GM18867 (cell line): ENCODE data around the gene CASP8AP2.
"Not testable (repeated sequence)": the region's sequence is repeated elsewhere in the genome, so short reads cannot be mapped to it uniquely, and the experiment has no call there.

Experiments used
- ATAC-seq: cut with Tn5 transposase; IDR thresholded peaks from one replicate; pipeline ENCODE4 v1.9.1; 2021; ENCODE audit warnings: mild to moderate bottlenecking, moderate library complexity; ENCODE audit not compliant: unreplicated experiment

The CASP8AP2 gene

GRCh38 chr6:89819336-89820130, 10.1 kb upstream of the CASP8AP2 start, which contains the start of gene MDN1:
TSS of gene MDN1 (minus strand) at chr6:89819794. CDS start at chr6:89819607, 187 bp downstream.
- peak; percentile 94 for ATAC-seq

- ATAC-seq = no peak
These were observed 3.6 kb upstream of the CASP8AP2 start for GRCh38 chr6:89826029-89826528.

- ATAC-seq = not testable (repeated sequence)
These were observed 1.1 kb upstream of the CASP8AP2 start for GRCh38 chr6:89828475-89828987.

- ATAC-seq = peak; percentile 31
These were observed 650 bp upstream of the CASP8AP2 start for GRCh38 chr6:89828988-89829471.

GRCh38 chr6:89830170-89830809, 610 bp downstream of the CASP8AP2 start:
- ATAC-seq = no peak

GRCh38 chr6:89834884-89835792, 5.5 kb downstream of the CASP8AP2 start:
- ATAC-seq = peak; percentile 93

GRCh38 chr6:89836639-89837222, 7.1 kb downstream of the CASP8AP2 start:
- no peak for ATAC-seq

GRCh38 chr6:89840538-89840937, 10.9 kb downstream of the CASP8AP2 start:
- no peak for ATAC-seq

GRCh38 chr6:89842228-89842627, 12.5 kb downstream of the CASP8AP2 start:
- ATAC-seq = no peak

GRCh38 chr6:89843070-89843469, 13.4 kb downstream of the CASP8AP2 start:
- ATAC-seq = no peak

- ATAC-seq = not testable (repeated sequence)
These were observed 17.8 kb downstream of the CASP8AP2 start for GRCh38 chr6:89847513-89847912.

GRCh38 chr6:89853068-89853467, 23.4 kb downstream of the CASP8AP2 start:
- ATAC-seq = no peak

GRCh38 chr6:89858041-89858440, 28.4 kb downstream of the CASP8AP2 start:
- ATAC-seq = no peak

GRCh38 chr6:89859744-89860143, 30.1 kb downstream of the CASP8AP2 start:
- ATAC-seq = peak; percentile 62

- ATAC-seq = peak; percentile 79
These were observed 32.6 kb downstream of the CASP8AP2 start for GRCh38 chr6:89862273-89862672.

- peak; percentile 7 for ATAC-seq
These were observed 33.0 kb downstream of the CASP8AP2 start for GRCh38 chr6:89862698-89863097.

GRCh38 chr6:89866024-89866678, 36.5 kb downstream of the CASP8AP2 start:
- no peak for ATAC-seq

GRCh38 chr6:89873721-89874120, 44.0 kb downstream of the CASP8AP2 start:
- no peak for ATAC-seq

GRCh38 chr6:89874438-89874837, 44.8 kb downstream of the CASP8AP2 start:
- no peak for ATAC-seq
